HepG2 (cell line): Measurements from ENCODE around the gene AXDND1.
"Not testable (repeated sequence)": the region's sequence is repeated elsewhere in the genome, so short reads cannot be mapped to it uniquely, and the experiment has no call there.

Experiments
- ARHGAP35 ChIP-seq: sonication (generic); formaldehyde crosslinking; IDR thresholded peaks from 2 replicates; pipeline ENCODE4 v1.9.0; 2022; ENCODE audit warnings: mild to moderate bottlenecking, inconsistent platforms, moderate library complexity, missing genetic modification reagents, borderline replicate concordance
- CEBPB ChIP-seq: IDR thresholded peaks from 2 replicates; pipeline ENCODE4 v1.6.1; 2011; ENCODE audit warnings: low read depth, low read length, improper control_type of control experiment, borderline replicate concordance
- CREB1 ChIP-seq, 2 experiments: fragments of 450-650 bp in 1 of 2; IDR thresholded peaks; 2 replicates each; pipeline ENCODE4 v1.6.1; 2016 to 2017; ENCODE audit warnings: control low read depth in 1 of 2, mild to moderate bottlenecking in 1 of 2, missing compliant biosample characterization in 1 of 2, missing genetic modification characterization in 1 of 2
- ELF4 ChIP-seq: sonication (generic); formaldehyde crosslinking; IDR thresholded peaks from 2 replicates; pipeline ENCODE4 v1.5.0; 2020; ENCODE audit warnings: missing genetic modification reagents, mild to moderate bottlenecking, moderate library complexity, borderline replicate concordance
- RBAK ChIP-seq: sonication (generic); formaldehyde crosslinking; IDR thresholded peaks from 2 replicates; pipeline ENCODE4 v1.5.1; 2020; ENCODE audit warnings: mild to moderate bottlenecking, missing genetic modification reagents
- SMC3 ChIP-seq: IDR thresholded peaks from 2 replicates; pipeline ENCODE4 v1.6.1; 2011; ENCODE audit warnings: low read length, improper control_type of control experiment
- XRCC5 ChIP-seq: fragments of 200-400 bp; formaldehyde crosslinking; optimal IDR thresholded peaks from 2 replicates; pipeline ENCODE3; 2017; ENCODE audit warnings: mild to moderate bottlenecking, low read length
- YY1 ChIP-seq: IDR thresholded peaks from 2 replicates; pipeline ENCODE4 v1.6.1; 2011; ENCODE audit warnings: low read length, low read depth, moderate library complexity, mild to moderate bottlenecking; ENCODE audit not compliant: insufficient read depth, insufficient replicate concordance
- TF ChIP-seq, protein P1 (sequence below): sonication (generic); formaldehyde crosslinking; IDR thresholded peaks from 2 replicates; pipeline ENCODE4 v1.8.0; 2022; ENCODE audit warnings: mild to moderate bottlenecking, missing genetic modification reagents; ENCODE audit not compliant: insufficient replicate concordance
- TF ChIP-seq, protein P2 (sequence below): sonication (generic); formaldehyde crosslinking; IDR thresholded peaks from 2 replicates; pipeline ENCODE4 v1.5.0; 2020; ENCODE audit warnings: mild to moderate bottlenecking, missing genetic modification reagents, moderate library complexity

DNA sequence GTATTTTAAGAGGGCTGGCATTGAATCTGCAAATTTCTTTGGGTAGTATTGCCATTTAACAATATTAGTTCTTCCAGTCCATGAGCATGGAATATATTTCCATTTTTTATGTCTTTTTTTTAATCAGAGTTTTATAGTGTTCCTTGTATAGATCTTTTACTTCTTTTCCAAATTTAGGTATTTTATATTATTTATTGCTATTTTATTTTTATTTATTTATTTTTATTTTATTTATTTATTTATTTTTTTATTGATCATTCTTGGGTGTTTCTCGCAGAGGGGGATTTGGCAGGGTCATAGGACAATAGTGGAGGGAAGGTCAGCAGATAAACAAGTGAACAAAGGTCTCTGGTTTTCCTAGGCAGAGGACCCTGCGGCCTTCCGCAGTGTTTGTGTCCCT lies 52.0 kb downstream of the AXDND1 start:
- not testable (repeated sequence) for TF ChIP-seq XRCC5; YY1; SMC3; CEBPB; CREB1 (IDR thresholded peaks at IDR 0.05); CREB1 (CRISPR knock-in tag; IDR thresholded peaks at IDR 0.05); ELF4 (CRISPR knock-in tag); RBAK (CRISPR knock-in tag); ARHGAP35 (CRISPR knock-in tag)
- TF ChIP-seq, protein P1, sequence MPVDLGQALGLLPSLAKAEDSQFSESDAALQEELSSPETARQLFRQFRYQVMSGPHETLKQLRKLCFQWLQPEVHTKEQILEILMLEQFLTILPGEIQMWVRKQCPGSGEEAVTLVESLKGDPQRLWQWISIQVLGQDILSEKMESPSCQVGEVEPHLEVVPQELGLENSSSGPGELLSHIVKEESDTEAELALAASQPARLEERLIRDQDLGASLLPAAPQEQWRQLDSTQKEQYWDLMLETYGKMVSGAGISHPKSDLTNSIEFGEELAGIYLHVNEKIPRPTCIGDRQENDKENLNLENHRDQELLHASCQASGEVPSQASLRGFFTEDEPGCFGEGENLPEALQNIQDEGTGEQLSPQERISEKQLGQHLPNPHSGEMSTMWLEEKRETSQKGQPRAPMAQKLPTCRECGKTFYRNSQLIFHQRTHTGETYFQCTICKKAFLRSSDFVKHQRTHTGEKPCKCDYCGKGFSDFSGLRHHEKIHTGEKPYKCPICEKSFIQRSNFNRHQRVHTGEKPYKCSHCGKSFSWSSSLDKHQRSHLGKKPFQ = not testable (repeated sequence)
- TF ChIP-seq, protein P2, sequence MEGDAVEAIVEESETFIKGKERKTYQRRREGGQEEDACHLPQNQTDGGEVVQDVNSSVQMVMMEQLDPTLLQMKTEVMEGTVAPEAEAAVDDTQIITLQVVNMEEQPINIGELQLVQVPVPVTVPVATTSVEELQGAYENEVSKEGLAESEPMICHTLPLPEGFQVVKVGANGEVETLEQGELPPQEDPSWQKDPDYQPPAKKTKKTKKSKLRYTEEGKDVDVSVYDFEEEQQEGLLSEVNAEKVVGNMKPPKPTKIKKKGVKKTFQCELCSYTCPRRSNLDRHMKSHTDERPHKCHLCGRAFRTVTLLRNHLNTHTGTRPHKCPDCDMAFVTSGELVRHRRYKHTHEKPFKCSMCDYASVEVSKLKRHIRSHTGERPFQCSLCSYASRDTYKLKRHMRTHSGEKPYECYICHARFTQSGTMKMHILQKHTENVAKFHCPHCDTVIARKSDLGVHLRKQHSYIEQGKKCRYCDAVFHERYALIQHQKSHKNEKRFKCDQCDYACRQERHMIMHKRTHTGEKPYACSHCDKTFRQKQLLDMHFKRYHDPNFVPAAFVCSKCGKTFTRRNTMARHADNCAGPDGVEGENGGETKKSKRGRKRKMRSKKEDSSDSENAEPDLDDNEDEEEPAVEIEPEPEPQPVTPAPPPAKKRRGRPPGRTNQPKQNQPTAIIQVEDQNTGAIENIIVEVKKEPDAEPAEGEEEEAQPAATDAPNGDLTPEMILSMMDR (CRISPR knock-in tag) = not testable (repeated sequence)
